Astrocyte (in vitro differentiated cells and primary cell): Measurements from ENCODE around the gene GLIPR1. TPM values are rescaled to one million over a fixed set of nuclear protein-coding genes. Genes with fewer than 3 reads are reported as not detected.

Experiments
- DNase-seq: peaks from one replicate; pipeline ENCODE4 v3.0.0-alpha.2; 2010; ENCODE audit warnings: low read depth
- FAIRE-seq: peaks from 2 replicates; lab custom pipeline; 2011; peaks lifted over from hg19 to GRCh38; lab: Jason Lieb, UNC
- H2AFZ ChIP-seq: 2 replicates; pipeline ENCODE4 v1.6.0; 2012; ENCODE audit warnings: low read depth, low read length, inconsistent platforms
- H3K27ac ChIP-seq: 2 replicates; pipeline ENCODE4 v1.5.1; 2011; ENCODE audit warnings: low read depth, low read length, inconsistent platforms
- H3K27me3 ChIP-seq: 2 replicates; pipeline ENCODE4 v1.6.0; 2011; ENCODE audit warnings: low read length, inconsistent platforms; ENCODE audit not compliant: insufficient read depth
- H3K36me3 ChIP-seq: 2 replicates; pipeline ENCODE4 v1.5.1; 2011; ENCODE audit warnings: low read length, inconsistent platforms; ENCODE audit not compliant: insufficient read depth
- H3K4me1 ChIP-seq: 2 replicates; pipeline ENCODE4 v1.5.1; 2011; ENCODE audit warnings: low read length, inconsistent platforms; ENCODE audit not compliant: insufficient read depth
- H3K4me2 ChIP-seq: 2 replicates; pipeline ENCODE4 v1.6.0; 2012; ENCODE audit warnings: low read length, inconsistent platforms
- H3K4me3 ChIP-seq: 2 replicates; pipeline ENCODE4 v1.5.1; 2011; ENCODE audit warnings: low read depth, mild to moderate bottlenecking, low read length, inconsistent platforms; ENCODE audit not compliant: insufficient read depth
- H3K79me2 ChIP-seq: 2 replicates; pipeline ENCODE4 v1.6.0; 2012; ENCODE audit warnings: mild to moderate bottlenecking, low read length, inconsistent platforms; ENCODE audit not compliant: insufficient read depth
- H3K9ac ChIP-seq: 2 replicates; pipeline ENCODE4 v1.6.0; 2012; ENCODE audit warnings: mild to moderate bottlenecking, low read length, inconsistent platforms
- H3K9me3 ChIP-seq: 2 replicates; pipeline ENCODE4 v1.5.1; 2012; ENCODE audit warnings: low read depth, mild to moderate bottlenecking, low read length, inconsistent platforms; ENCODE audit not compliant: insufficient read depth
- H4K20me1 ChIP-seq: 2 replicates; pipeline ENCODE4 v1.6.0; 2012; ENCODE audit warnings: low read length, inconsistent platforms; ENCODE audit not compliant: insufficient read depth
- H3K27ac Mint-ChIP-seq: one replicate; pipeline ENCODE4 v1.8.0; 2021; ENCODE audit warnings: mild to moderate bottlenecking, mixed read lengths; ENCODE audit not compliant: unreplicated experiment
- H3K27me3 Mint-ChIP-seq: one replicate; pipeline ENCODE4 v1.8.0; 2021; ENCODE audit warnings: low read depth, mixed read lengths; ENCODE audit not compliant: unreplicated experiment
- H3K36me3 Mint-ChIP-seq: one replicate; pipeline ENCODE4 v1.8.0; 2021; ENCODE audit warnings: low read depth, mixed read lengths; ENCODE audit not compliant: unreplicated experiment
- H3K4me1 Mint-ChIP-seq: one replicate; pipeline ENCODE4 v1.8.0; 2021; ENCODE audit warnings: low read depth, mixed read lengths; ENCODE audit not compliant: unreplicated experiment
- H3K4me3 Mint-ChIP-seq: one replicate; pipeline ENCODE4 v1.8.0; 2021; ENCODE audit warnings: mild to moderate bottlenecking, moderate library complexity, mixed read lengths; ENCODE audit not compliant: unreplicated experiment
- H3K9me3 Mint-ChIP-seq: one replicate; pipeline ENCODE4 v1.8.0; 2021; ENCODE audit warnings: mild to moderate bottlenecking, mixed read lengths; ENCODE audit not compliant: unreplicated experiment
- CTCF ChIP-seq: IDR thresholded peaks from 2 replicates; pipeline ENCODE4 v1.5.1; 2011; ENCODE audit warnings: low read depth, mild to moderate bottlenecking, inconsistent platforms, low read length, moderate library complexity; ENCODE audit not compliant: insufficient read depth
- EZH2 ChIP-seq: IDR thresholded peaks from 2 replicates; pipeline ENCODE4 v1.6.1; 2012; ENCODE audit warnings: mild to moderate bottlenecking, low read length, inconsistent platforms; ENCODE audit not compliant: insufficient read depth
- total RNA-seq: library from RNA; stranded (reverse); gene quantifications from 2 replicates; pipeline ENCODE4 v1.2.1, GENCODE V29; 2021

Gene GLIPR1
- total RNA-seq, 1 donor from 2014 or later: 232 TPM

GRCh38 chr12:75528692-75529091 is 48.1 kb downstream of the GLIPR1 start:
- Histone ChIP-seq H3K9ac (no peak overlapping the region), H3K36me3 (no peaks in the 10 kb centered on the region), H3K79me2 (no peaks in the 10 kb centered on the region), H3K4me2 (no peak overlapping the region), H3K4me3 (no peak overlapping the region), H3K9me3 (no peaks in the 10 kb centered on the region), H3K27me3 (no peaks in the 10 kb centered on the region), H3K4me1 (peaks cover 5% of the 10 kb centered on the region), H4K20me1 (no peaks in the 10 kb centered on the region), H3K27ac (no peak overlapping the region), H2AFZ (no peak overlapping the region)
- H3K36me3 Mint-ChIP-seq: no peaks in the 10 kb centered on the region
- H3K4me1 Mint-ChIP-seq: peaks cover 16% of the 10 kb centered on the region
- no peak for DNase-seq
- H3K27me3 Mint-ChIP-seq: no peaks in the 10 kb centered on the region
- H3K27ac Mint-ChIP-seq: no peak overlapping the region
- H3K4me3 Mint-ChIP-seq: no peak overlapping the region
- TF ChIP-seq CTCF: no peak
- no peak for TF ChIP-seq EZH2
- no peaks in the 10 kb centered on the region for H3K9me3 Mint-ChIP-seq
- no peak for FAIRE-seq

GRCh38 chr12:75529316-75529715 is 48.8 kb downstream of the GLIPR1 start:
- Histone ChIP-seq H3K4me1 (peaks cover 5% of the 10 kb centered on the region), H3K4me2 (no peak overlapping the region), H2AFZ (no peak overlapping the region), H3K27me3 (no peaks in the 10 kb centered on the region), H3K9ac (no peak overlapping the region), H3K4me3 (no peak overlapping the region), H4K20me1 (no peaks in the 10 kb centered on the region), H3K9me3 (no peaks in the 10 kb centered on the region), H3K27ac (no peak overlapping the region), H3K36me3 (no peaks in the 10 kb centered on the region), H3K79me2 (no peaks in the 10 kb centered on the region)
- no peak for TF ChIP-seq CTCF
- no peak for TF ChIP-seq EZH2
- H3K36me3 Mint-ChIP-seq: no peaks in the 10 kb centered on the region
- DNase-seq: no peak
- no peak overlapping the region for H3K27ac Mint-ChIP-seq
- no peaks in the 10 kb centered on the region for H3K9me3 Mint-ChIP-seq
- H3K27me3 Mint-ChIP-seq: no peaks in the 10 kb centered on the region
- peaks cover 17% of the 10 kb centered on the region for H3K4me1 Mint-ChIP-seq
- H3K4me3 Mint-ChIP-seq: no peak overlapping the region
- FAIRE-seq: no peak

GRCh38 chr12:75529826-75530225 is 49.3 kb downstream of the GLIPR1 start:
- Histone ChIP-seq H4K20me1 (no peaks in the 10 kb centered on the region), H3K36me3 (no peaks in the 10 kb centered on the region), H3K4me2 (no peak overlapping the region), H3K27ac (no peak overlapping the region), H3K9ac (no peak overlapping the region), H3K4me3 (no peak overlapping the region), H3K27me3 (no peaks in the 10 kb centered on the region), H2AFZ (no peak overlapping the region), H3K4me1 (peaks cover 5% of the 10 kb centered on the region), H3K9me3 (no peaks in the 10 kb centered on the region), H3K79me2 (no peaks in the 10 kb centered on the region)
- Mint-ChIP-seq H3K27ac (no peak overlapping the region), H3K27me3 (no peaks in the 10 kb centered on the region), H3K9me3 (no peaks in the 10 kb centered on the region), H3K4me3 (no peak overlapping the region), H3K4me1 (peaks cover 17% of the 10 kb centered on the region), H3K36me3 (no peaks in the 10 kb centered on the region)
- no peak for FAIRE-seq
- no peak for DNase-seq
- no peak for TF ChIP-seq EZH2
- no peak for TF ChIP-seq CTCF
